Activated T-cell treated with anti-CD3 and anti-CD28 coated beads, Interleukin-2, amount 50 U/mL, for 48 hours (primary cell): ENCODE data around the gene CACNA2D3.
"Not testable (repeated sequence)": the region's sequence is repeated elsewhere in the genome, so short reads cannot be mapped to it uniquely, and the experiment has no call there.

Experiments used
- DNase-seq, 2 experiments: peaks; one replicate each; pipeline ENCODE4 v3.0.0-alpha.2; 2020

Gene CACNA2D3

GRCh38 chr3:54122324-54123002 lies at the start of gene CACNA2D3:
Gene CACNA2D3 (plus strand): TSS chr3:54122552.
- DNase-seq, result no peak

- DNase-seq, result no peak
Observed at GRCh38 chr3:54073386-54073785, 49.0 kb upstream of the CACNA2D3 start.

GRCh38 chr3:54079314-54079713 lies 43.0 kb upstream of the CACNA2D3 start:
- DNase-seq, result no peak

GRCh38 chr3:54079730-54080325 lies 42.5 kb upstream of the CACNA2D3 start:
- no peak for DNase-seq

GRCh38 chr3:54083921-54084320 lies 38.4 kb upstream of the CACNA2D3 start:
- no peak for DNase-seq

- no peak for DNase-seq
Observed at GRCh38 chr3:54085936-54086335, 36.4 kb upstream of the CACNA2D3 start.

- DNase-seq, result no peak
Observed at GRCh38 chr3:54086652-54087405, 35.5 kb upstream of the CACNA2D3 start.

- DNase-seq, result no peak
Observed at GRCh38 chr3:54087581-54088410, 34.6 kb upstream of the CACNA2D3 start.

GRCh38 chr3:54093491-54094248 lies 28.7 kb upstream of the CACNA2D3 start:
- no peak for DNase-seq

GRCh38 chr3:54094926-54095325 lies 27.4 kb upstream of the CACNA2D3 start:
- no peak for DNase-seq

- DNase-seq, result no peak
Observed at GRCh38 chr3:54099381-54099780, 23.0 kb upstream of the CACNA2D3 start.

- DNase-seq, result no peak
Observed at GRCh38 chr3:54104084-54104483, 18.3 kb upstream of the CACNA2D3 start.

GRCh38 chr3:54116129-54116528 lies 6.2 kb upstream of the CACNA2D3 start:
- not testable (repeated sequence) for DNase-seq

- DNase-seq, result peak in 1 of 2 experiments; percentile 20
Observed at GRCh38 chr3:54120657-54121413, 1.5 kb upstream of the CACNA2D3 start.

- DNase-seq, result no peak
Observed at GRCh38 chr3:54121414-54122323, 683 bp upstream of the CACNA2D3 start.

GRCh38 chr3:54123003-54123775 lies 837 bp downstream of the CACNA2D3 start:
- DNase-seq, result no peak

- no peak for DNase-seq
Observed at GRCh38 chr3:54123776-54124196, 1.4 kb downstream of the CACNA2D3 start.

- no peak for DNase-seq
Observed at GRCh38 chr3:54125300-54125699, 2.9 kb downstream of the CACNA2D3 start.

GRCh38 chr3:54126551-54126950 lies 4.2 kb downstream of the CACNA2D3 start:
- DNase-seq, result no peak
